ENCODE results near the gene RCC2. TPM values are rescaled to one million over a fixed set of nuclear protein-coding genes. Genes with fewer than 3 reads are reported as not detected.
A peak's percentile ranks its signal among the peaks of the same experiment; 100 is the strongest.
"Not testable (repeated sequence)": the region's sequence is repeated elsewhere in the genome, so short reads cannot be mapped to it uniquely, and the experiment has no call there.

The RCC2 gene
- total RNA-seq, 1 donor from 2014 or later: 246 TPM

DNA sequence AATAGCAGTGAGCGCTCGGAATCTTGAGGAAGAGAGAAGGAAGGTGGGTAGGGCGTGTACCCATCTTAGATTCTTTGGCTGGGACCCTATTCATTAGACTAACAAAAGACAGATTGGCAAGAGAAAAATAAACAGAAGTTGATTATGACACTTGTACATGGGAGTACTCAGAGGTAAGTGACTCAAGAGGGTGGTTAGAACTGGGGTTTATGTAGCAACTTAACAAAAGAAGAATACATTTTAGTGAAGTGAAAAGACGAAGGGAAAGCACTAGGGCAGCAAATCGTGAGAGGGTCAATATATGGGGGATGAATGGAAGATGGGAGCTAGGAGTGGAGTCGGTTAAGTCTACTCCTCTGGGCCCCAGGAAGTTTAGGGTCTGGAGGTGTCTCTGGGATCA is 25.8 kb upstream of the RCC2 start:
- Mint-ChIP-seq H3K4me1 (ENCODE audit: low read depth) (no peaks in the 10 kb centered on the region), H3K27ac (no peak overlapping the region), H3K36me3 (ENCODE audit: low read depth) (no peaks in the 10 kb centered on the region), H3K27me3 (ENCODE audit: insufficient read depth) (peaks cover 5% of the 10 kb centered on the region), H3K4me3 (no peak overlapping the region), H3K9me3 (no peaks in the 10 kb centered on the region)
- DNase-seq (ENCODE audit: low spot score): no peak
- intact Hi-C loops (cut with micrococcal nuclease): no loop called here

DNA sequence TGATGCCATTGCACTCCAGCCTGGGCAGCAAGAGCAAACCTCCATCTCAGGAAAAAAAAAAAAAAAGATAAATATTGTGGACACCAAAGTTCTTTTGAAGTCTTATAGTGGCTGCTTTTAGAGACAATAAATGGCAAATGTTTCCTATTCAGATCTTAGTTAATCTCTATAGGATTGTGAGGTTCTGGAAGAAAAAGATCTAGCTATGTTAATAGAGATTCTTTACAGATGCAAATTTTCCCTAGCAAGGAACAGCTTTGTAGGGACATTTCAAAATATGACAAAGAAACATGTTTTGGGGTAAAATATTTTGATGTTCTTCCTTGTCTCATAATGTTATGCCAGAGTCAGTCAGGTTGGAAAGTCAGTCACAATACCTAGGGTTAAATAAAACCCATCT is 24.5 kb upstream of the RCC2 start:
- Mint-ChIP-seq H3K4me1 (ENCODE audit: low read depth) (no peaks in the 10 kb centered on the region), H3K27me3 (ENCODE audit: insufficient read depth) (peaks cover 5% of the 10 kb centered on the region), H3K4me3 (no peak overlapping the region), H3K36me3 (ENCODE audit: low read depth) (no peaks in the 10 kb centered on the region), H3K9me3 (no peaks in the 10 kb centered on the region), H3K27ac (no peak overlapping the region)
- intact Hi-C loops (cut with micrococcal nuclease): no loop called here
- no peak for DNase-seq (ENCODE audit: low spot score)

DNA sequence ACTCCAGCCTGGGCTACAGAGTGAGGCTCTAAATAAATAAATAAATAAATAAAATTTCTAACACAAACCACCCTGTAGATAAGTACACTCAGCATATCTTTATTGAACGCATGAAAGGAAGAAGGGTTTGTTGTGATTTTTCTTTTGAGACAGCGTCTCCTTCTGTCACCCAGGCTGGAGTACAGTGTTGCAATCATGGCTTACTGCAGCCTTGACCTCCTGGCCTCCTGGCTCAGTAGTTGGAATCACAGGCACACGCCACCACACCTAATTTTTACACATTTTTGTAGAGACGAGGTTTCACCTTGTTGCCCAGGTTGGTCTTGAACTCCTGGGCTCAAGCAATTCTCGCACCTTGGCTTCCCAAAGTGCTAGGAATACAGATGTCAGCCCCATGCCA is 23.2 kb upstream of the RCC2 start:
- Mint-ChIP-seq H3K4me3 (no peak overlapping the region), H3K27ac (no peak overlapping the region), H3K4me1 (ENCODE audit: low read depth) (no peaks in the 10 kb centered on the region), H3K9me3 (no peaks in the 10 kb centered on the region), H3K27me3 (ENCODE audit: insufficient read depth) (peaks cover 4% of the 10 kb centered on the region), H3K36me3 (ENCODE audit: low read depth) (no peaks in the 10 kb centered on the region)
- intact Hi-C loops (cut with micrococcal nuclease): no loop called here
- no peak for DNase-seq (ENCODE audit: low spot score)

DNA sequence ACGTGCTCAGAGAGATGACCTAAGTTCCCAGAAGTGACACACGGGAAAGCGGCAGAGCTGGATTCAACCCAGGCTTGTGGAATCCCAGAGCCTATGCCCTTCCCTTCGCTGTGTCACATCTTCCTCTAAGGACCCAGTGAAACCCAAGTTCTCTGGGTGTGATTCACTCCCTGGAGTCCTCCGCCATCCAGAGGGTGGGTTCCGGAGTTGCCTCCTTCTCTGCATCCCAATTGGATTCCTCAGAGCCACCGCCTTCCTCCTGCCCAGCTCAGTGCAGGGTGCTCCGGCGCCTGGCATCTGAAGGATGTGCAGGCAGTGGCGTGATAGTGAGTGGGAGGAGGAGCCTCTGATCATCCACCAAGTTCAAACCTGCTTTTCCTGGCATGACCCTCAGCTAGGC is 20.7 kb upstream of the RCC2 start:
- Mint-ChIP-seq H3K4me3 (no peak overlapping the region), H3K4me1 (ENCODE audit: low read depth) (no peaks in the 10 kb centered on the region), H3K9me3 (no peaks in the 10 kb centered on the region), H3K27me3 (ENCODE audit: insufficient read depth) (peaks cover 6% of the 10 kb centered on the region), H3K36me3 (ENCODE audit: low read depth) (no peaks in the 10 kb centered on the region), H3K27ac (no peak overlapping the region)
- no peak for DNase-seq (ENCODE audit: low spot score)
- intact Hi-C loops (cut with micrococcal nuclease): no loop called here

DNA sequence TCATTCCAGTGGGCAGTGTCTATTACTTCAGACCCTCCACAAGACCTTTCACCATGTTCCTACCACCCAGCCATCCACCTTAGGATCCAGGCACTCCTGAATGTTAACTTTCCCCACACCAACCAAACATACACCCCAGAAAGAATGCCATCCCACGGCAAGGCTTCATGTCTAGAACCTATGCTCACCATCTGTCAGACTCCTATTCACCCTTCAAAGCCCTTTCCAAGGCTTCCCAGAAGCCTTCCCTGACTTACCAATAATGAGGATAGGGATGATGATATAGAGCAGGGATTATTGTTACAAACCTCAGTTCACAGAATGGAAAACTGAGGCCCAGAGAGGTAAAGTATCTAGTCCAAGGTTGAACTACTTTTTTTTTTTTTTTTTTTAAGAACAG is 19.3 kb upstream of the RCC2 start:
- Mint-ChIP-seq H3K4me3 (no peak overlapping the region), H3K36me3 (ENCODE audit: low read depth) (no peaks in the 10 kb centered on the region), H3K4me1 (ENCODE audit: low read depth) (no peaks in the 10 kb centered on the region), H3K27ac (no peak overlapping the region), H3K27me3 (ENCODE audit: insufficient read depth) (peaks cover 6% of the 10 kb centered on the region), H3K9me3 (no peaks in the 10 kb centered on the region)
- DNase-seq (ENCODE audit: low spot score): no peak
- intact Hi-C loops (cut with micrococcal nuclease): no loop called here

DNA sequence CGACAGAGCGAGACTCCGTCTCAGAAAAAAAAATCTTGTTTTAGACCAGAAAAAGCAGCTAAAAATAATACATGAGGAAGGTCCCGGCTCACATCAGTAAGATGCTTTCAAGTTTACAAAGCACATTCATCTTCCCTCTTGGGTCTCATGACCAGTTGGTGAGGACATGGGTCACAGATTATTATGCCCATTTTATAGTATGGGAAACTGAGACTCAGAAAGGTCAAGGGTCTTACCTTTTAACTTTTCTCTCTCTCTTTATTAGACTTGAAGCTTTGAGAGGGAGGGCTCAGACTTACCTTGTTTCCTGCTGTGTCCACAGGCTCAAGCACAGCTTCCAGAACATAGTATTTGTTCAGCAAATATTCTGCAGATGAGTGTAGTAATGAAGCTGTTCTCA is 13.2 kb upstream of the RCC2 start:
- Mint-ChIP-seq H3K9me3 (no peaks in the 10 kb centered on the region), H3K4me3 (no peak overlapping the region), H3K4me1 (ENCODE audit: low read depth) (no peaks in the 10 kb centered on the region), H3K27me3 (ENCODE audit: insufficient read depth) (peaks cover 2% of the 10 kb centered on the region), H3K36me3 (ENCODE audit: low read depth) (no peaks in the 10 kb centered on the region), H3K27ac (no peak overlapping the region)
- intact Hi-C loops (cut with micrococcal nuclease): no loop called here
- DNase-seq (ENCODE audit: low spot score): no peak

DNA sequence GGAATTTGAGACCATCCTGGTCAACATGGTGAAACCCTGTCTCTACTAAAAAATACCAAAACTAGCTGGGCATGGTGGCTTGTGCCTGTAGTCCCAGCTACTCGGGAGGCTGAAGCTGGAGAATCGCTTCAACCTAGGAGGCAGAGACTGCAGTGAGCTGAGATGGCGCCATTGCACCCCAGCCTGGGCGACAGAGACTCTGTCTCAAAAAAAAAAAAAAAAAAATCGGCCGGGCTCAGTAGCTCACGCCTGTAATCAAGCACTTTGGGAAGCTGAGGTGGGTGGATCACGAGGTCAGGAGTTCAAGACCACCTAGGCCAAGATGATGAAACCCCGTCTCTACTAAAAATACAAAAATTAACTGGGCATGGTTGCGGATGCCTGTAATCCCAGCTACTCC is 12.7 kb upstream of the RCC2 start:
- H3K36me3 Mint-ChIP-seq (ENCODE audit: low read depth); H3K9me3 Mint-ChIP-seq; H3K27ac Mint-ChIP-seq; H3K27me3 Mint-ChIP-seq (ENCODE audit: insufficient read depth); H3K4me3 Mint-ChIP-seq; DNase-seq (ENCODE audit: low spot score); H3K4me1 Mint-ChIP-seq (ENCODE audit: low read depth); intact Hi-C loops (cut with micrococcal nuclease): not testable (repeated sequence)

DNA sequence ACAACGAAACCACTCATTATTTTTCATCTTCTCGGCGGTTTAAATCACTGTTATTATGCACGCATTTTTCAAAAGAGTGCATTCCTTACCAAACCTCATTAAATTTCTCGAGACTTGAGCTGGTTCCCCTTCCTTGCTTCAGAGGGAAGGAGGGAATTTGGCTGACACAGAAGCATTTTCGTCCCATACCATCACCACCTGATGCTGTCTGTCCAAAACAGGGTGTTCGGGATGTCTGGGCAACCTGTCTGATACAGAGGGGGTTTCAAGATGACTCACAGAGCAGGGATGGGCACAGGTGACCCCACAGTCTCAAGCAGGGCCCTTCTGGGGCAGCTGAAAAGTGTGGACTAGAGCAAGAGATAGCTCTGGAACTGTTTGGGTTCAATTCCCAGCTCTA is 12.3 kb upstream of the RCC2 start:
- H3K4me1 Mint-ChIP-seq (ENCODE audit: low read depth): no peaks in the 10 kb centered on the region
- H3K36me3 Mint-ChIP-seq (ENCODE audit: low read depth): no peaks in the 10 kb centered on the region
- intact Hi-C loops (cut with micrococcal nuclease): no loop called here

DNA sequence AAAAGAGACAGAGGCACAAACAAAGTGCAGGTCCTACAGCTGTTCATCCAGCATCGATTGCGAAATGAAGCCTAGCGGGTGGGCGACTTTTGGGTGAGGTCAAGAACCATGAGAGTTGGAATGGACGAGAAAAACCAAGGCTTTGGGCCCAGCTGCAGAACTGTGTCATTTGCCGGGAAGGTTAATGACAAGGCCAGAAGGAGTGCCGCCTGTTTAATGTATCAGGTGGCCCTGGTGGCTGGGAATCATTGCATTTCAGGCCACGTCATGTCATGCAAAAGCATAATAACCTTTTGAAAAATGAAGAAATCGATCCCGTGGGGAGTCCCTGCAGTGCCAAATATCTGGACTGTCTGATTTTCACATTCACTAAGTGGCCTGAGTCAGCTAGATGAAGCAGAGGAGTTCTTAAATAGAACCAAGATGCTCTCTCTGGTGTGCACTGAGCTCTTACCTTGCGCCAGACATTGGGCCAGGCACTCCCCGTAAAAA is 8.1 kb upstream of the RCC2 start:
- Mint-ChIP-seq H3K27ac (no peak overlapping the region), H3K9me3 (no peaks in the 10 kb centered on the region), H3K4me3 (no peak overlapping the region), H3K36me3 (ENCODE audit: low read depth) (no peaks in the 10 kb centered on the region), H3K4me1 (ENCODE audit: low read depth) (peaks cover 5% of the 10 kb centered on the region), H3K27me3 (ENCODE audit: insufficient read depth) (no peaks in the 10 kb centered on the region)
- DNase-seq (ENCODE audit: low spot score): no peak
- intact Hi-C loops (cut with micrococcal nuclease): no loop called here

More for the DNA sequence above, 12.3 kb upstream of the RCC2 start:
- Mint-ChIP-seq H3K4me3 (no peak overlapping the region), H3K27ac (no peak overlapping the region), H3K27me3 (ENCODE audit: insufficient read depth) (peaks cover 2% of the 10 kb centered on the region), H3K9me3 (no peaks in the 10 kb centered on the region)
- DNase-seq (ENCODE audit: low spot score): no peak

DNA sequence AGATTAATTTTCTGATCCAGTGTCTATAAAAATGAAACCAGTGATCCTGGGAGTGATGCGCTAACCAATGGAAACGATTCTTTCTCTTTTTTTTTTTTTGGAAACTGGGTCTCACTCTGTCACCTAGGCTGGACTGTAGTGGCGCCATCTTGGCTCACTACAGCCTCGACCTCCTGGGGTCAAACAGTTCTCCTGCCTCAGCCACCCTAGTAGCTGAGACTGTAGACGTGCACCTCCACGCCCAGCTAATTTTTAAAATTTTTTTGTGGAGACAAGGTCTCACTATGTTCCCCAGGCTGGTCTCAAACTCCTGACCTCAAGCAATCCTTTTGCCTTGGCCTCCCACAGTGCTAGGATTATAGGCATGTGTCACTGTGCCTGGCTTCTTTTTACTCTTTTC is 3.4 kb upstream of the RCC2 start:
- Mint-ChIP-seq H3K27ac (no peak overlapping the region), H3K4me1 (ENCODE audit: low read depth) (peaks cover 29% of the 10 kb centered on the region), H3K9me3 (no peaks in the 10 kb centered on the region), H3K27me3 (ENCODE audit: insufficient read depth) (no peaks in the 10 kb centered on the region), H3K36me3 (ENCODE audit: low read depth) (no peaks in the 10 kb centered on the region), H3K4me3 (no peak overlapping the region)
- intact Hi-C loops (cut with micrococcal nuclease): no loop called here
- DNase-seq (ENCODE audit: low spot score): no peak

DNA sequence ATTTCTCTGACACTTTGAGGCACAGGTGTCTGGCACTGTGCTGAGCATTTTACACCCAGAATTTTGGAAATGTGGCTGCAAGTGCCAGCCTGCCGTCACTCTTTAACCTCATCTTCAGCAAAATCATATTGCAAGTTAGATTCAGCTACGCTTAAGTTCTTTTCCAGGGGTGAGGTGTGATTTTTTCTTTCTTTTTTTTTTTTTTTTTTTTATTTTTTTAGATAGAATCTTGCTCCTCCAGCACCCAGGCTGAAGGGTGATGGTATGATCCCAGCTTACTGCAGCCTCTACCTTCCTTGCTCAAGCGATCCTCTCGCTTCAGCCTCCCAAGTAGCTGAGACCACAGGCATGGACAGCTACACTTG is 2.5 kb upstream of the RCC2 start:
- intact Hi-C loops (cut with micrococcal nuclease): no loop called here
- no peaks in the 10 kb centered on the region for H3K27me3 Mint-ChIP-seq (ENCODE audit: insufficient read depth)
- no peak for DNase-seq (ENCODE audit: low spot score)
- peaks cover 2% of the 10 kb centered on the region for H3K36me3 Mint-ChIP-seq (ENCODE audit: low read depth)
- H3K27ac Mint-ChIP-seq: no peak overlapping the region
- H3K4me3 Mint-ChIP-seq: peak overlapping the region; percentile 87
- H3K4me1 Mint-ChIP-seq (ENCODE audit: low read depth): peaks cover 31% of the 10 kb centered on the region
- H3K9me3 Mint-ChIP-seq: no peaks in the 10 kb centered on the region

DNA sequence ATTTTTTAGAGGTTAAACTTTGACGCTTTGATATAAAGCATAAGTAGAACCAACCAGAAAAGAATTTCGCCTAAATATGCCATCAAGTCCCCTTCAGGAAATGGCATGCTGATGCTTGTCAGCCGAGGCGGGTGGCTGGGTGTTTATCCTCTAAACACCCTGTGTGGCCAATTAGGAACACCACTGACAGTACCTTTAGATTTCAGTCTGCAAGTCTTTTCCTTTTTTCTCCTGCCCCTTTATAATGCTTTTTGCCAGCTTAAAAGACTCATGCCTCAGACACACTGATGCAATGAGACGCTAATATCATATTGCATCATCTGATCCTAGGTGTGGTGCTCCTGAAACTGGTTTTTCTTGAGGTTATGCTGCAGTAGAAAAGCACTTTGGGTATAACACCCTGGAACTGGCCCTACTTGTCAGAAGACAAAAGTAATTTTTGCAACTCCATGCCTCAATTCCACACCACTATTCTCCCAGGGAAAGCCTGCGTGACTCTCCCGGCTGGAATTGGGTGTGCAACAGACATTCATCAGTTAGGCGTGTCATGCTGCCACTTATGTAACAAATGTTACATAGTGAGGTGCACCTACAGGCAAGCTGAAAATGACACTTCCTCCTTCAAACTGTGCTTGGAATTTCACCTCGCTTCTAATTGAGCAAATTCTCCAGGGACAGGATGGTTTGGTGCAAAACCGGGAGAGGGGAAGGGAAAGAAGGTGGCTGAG is 2.0 kb upstream of the RCC2 start:
- peak overlapping the region; percentile 55 for H3K27ac Mint-ChIP-seq
- peaks cover 5% of the 10 kb centered on the region for H3K36me3 Mint-ChIP-seq (ENCODE audit: low read depth)
- peaks cover 36% of the 10 kb centered on the region for H3K4me1 Mint-ChIP-seq (ENCODE audit: low read depth)
- DNase-seq (ENCODE audit: low spot score): peak; percentile 8
- H3K9me3 Mint-ChIP-seq: no peaks in the 10 kb centered on the region
- H3K27me3 Mint-ChIP-seq (ENCODE audit: insufficient read depth): no peaks in the 10 kb centered on the region
- peak overlapping the region; percentile 87 for H3K4me3 Mint-ChIP-seq
- intact Hi-C loops (cut with micrococcal nuclease): no loop called here

DNA sequence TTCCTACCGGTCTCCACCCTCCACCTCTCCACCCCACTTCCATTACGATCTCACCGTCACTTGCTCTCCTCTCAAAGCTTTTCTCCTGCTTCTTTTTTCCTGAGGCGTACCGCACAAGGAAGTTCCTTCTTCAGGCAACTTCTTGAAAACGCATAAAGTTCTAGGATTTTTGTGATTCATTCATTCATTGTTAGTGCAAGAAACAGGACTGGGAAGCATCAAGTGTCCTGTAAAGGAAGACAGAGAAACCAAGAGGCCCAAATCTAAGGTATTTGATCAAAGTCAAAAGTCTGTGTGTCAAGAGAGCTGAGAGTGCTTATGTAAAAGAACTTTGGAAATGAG is 1.3 kb upstream of the RCC2 start:
- Mint-ChIP-seq H3K36me3 (ENCODE audit: low read depth) (peaks cover 7% of the 10 kb centered on the region), H3K9me3 (no peaks in the 10 kb centered on the region), H3K27ac (peak overlapping the region; percentile 89), H3K27me3 (ENCODE audit: insufficient read depth) (no peaks in the 10 kb centered on the region), H3K4me1 (ENCODE audit: low read depth) (peaks cover 40% of the 10 kb centered on the region), H3K4me3 (peak overlapping the region; percentile 87)
- intact Hi-C loops (cut with micrococcal nuclease): no loop called here
- DNase-seq (ENCODE audit: low spot score): no peak

Measured in activated T-helper 1 cell treated with anti-CD3 and anti-CD28 coated beads, Interleukin-12 subunit alpha, Interleukin-12 subunit beta, Interleukin-2, Interleukin-4 antibody, amounts not matched to agents 30 ng/mL and 10 ng/mL and 1 ng/mL, durations not matched to agents 14 hours and 24 hours and 36 hours (primary cell).